Uterus (tissue), 2 donors: Measurements from ENCODE around the gene ZNF429.

ENCODE experiments used
- CTCF ChIP-seq, 4 experiments: fragments of 200-600 bp in 2 of 4; fragments of 450-650 bp in 2 of 4; sonication (generic) in 2 of 4; IDR thresholded peaks; one replicate each; pipeline ENCODE4 v1.5.1; 2016 to 2019; ENCODE audit warnings: antibody characterized with exemption in 4 of 4, mild to moderate bottlenecking in 2 of 4, moderate library complexity in 1 of 4
- POLR2A ChIP-seq, 2 donors: fragments of 450-650 bp; IDR thresholded peaks; one replicate each; pipeline ENCODE4 v1.6.1; 2016; ENCODE audit warnings: antibody characterized with exemption in 2 of 2, mild to moderate bottlenecking in 1 of 2, moderate library complexity in 1 of 2

DNA sequence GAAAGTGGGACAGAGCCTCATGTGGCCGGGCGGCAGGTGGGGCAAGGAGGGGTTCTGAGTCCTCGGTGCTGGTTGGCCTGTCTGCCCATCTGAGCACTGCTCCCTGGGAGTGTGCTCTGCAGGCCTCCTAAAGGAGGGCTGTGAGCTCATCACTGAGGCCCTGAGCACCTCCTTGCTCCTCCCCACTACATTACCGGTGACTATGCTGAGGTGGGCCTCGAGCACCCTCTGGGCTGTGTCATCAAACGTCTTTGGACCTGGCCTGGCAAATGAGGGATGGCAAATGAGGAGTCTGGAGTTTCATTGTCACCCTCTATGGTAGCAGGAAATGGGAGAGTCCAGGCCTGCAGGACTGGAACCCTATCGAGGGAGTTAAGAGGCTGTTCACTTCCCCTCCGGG is 38.8 kb upstream of the ZNF429 start:
- TF ChIP-seq CTCF (IDR thresholded peaks at IDR 0.05) (no peak), POLR2A (IDR thresholded peaks at IDR 0.05) (no peak)
